GM18507 (cell line): ENCODE measurements around the gene RNF220.

ENCODE experiments used
- DNase-seq: peaks from one replicate; pipeline ENCODE4 v3.0.0; 2011; ENCODE audit warnings: low read depth; ENCODE audit not compliant: insufficient read length; ENCODE audit errors: extremely low spot score
- FAIRE-seq: peaks from 2 replicates; lab custom pipeline; 2011; peaks lifted over from hg19 to GRCh38; lab: Jason Lieb, UNC

The RNF220 gene

GRCh38 chr1:44640200-44640853, 235.3 kb downstream of the RNF220 start:
- DNase-seq (no peak), FAIRE-seq (no peak)

GRCh38 chr1:44641126-44642102, 236.4 kb downstream of the RNF220 start:
- DNase-seq (no peak), FAIRE-seq (no peak)

- FAIRE-seq (no peak), DNase-seq (no peak)
Measured at GRCh38 chr1:44642255-44642654, 237.2 kb downstream of the RNF220 start.

- no peak for FAIRE-seq
- no peak for DNase-seq
Measured at GRCh38 chr1:44642925-44643324, 237.9 kb downstream of the RNF220 start.

GRCh38 chr1:44643721-44644334, 238.8 kb downstream of the RNF220 start:
- DNase-seq (no peak), FAIRE-seq (no peak)

GRCh38 chr1:44644806-44645205, 239.8 kb downstream of the RNF220 start:
- FAIRE-seq (no peak), DNase-seq (no peak)

- no peak for DNase-seq
- FAIRE-seq: no peak
Measured at GRCh38 chr1:44645476-44646244, 240.6 kb downstream of the RNF220 start.

- DNase-seq: no peak
- no peak for FAIRE-seq
Measured at GRCh38 chr1:44646261-44647110, 241.4 kb downstream of the RNF220 start.

- DNase-seq (no peak), FAIRE-seq (no peak)
Measured at GRCh38 chr1:44647896-44648295, 242.8 kb downstream of the RNF220 start.

GRCh38 chr1:44648529-44649250, 243.6 kb downstream of the RNF220 start:
- FAIRE-seq: no peak
- no peak for DNase-seq

- FAIRE-seq (no peak), DNase-seq (no peak)
Measured at GRCh38 chr1:44649788-44650158, 244.7 kb downstream of the RNF220 start.

GRCh38 chr1:44650159-44650831, 245.2 kb downstream of the RNF220 start:
- DNase-seq (no peak), FAIRE-seq (no peak)

- DNase-seq (no peak), FAIRE-seq (no peak)
Measured at GRCh38 chr1:44651069-44651468, 246.0 kb downstream of the RNF220 start.

- DNase-seq (peak; percentile 65), FAIRE-seq (peak; percentile 92)
Measured at GRCh38 chr1:44652445-44653106, 247.5 kb downstream of the RNF220 start.

GRCh38 chr1:44653107-44653964, 248.3 kb downstream of the RNF220 start:
- FAIRE-seq (no peak), DNase-seq (no peak)

- DNase-seq (no peak), FAIRE-seq (no peak)
Measured at GRCh38 chr1:44654621-44655187, 249.6 kb downstream of the RNF220 start.
